ENCODE results near the gene KPNA6. TPM values are rescaled to one million over a fixed set of nuclear protein-coding genes. Genes with fewer than 3 reads are reported as not detected.

Gene KPNA6
- total RNA-seq, 4 donors from 2014 or later = 26.9 to 69.9 (median 38.5) TPM

- no peak overlapping the region for H3K4me3 ChIP-seq
- no peak overlapping the region for H3K27ac ChIP-seq
- no peaks in the 10 kb centered on the region for H3K27me3 ChIP-seq
- peaks cover 0 to 7% of the 10 kb centered on the region in 2 donors for H3K4me1 ChIP-seq
- no peaks in the 10 kb centered on the region for H3K36me3 ChIP-seq
- H3K9me3 ChIP-seq = no peaks in the 10 kb centered on the region
- TF ChIP-seq, protein P1, sequence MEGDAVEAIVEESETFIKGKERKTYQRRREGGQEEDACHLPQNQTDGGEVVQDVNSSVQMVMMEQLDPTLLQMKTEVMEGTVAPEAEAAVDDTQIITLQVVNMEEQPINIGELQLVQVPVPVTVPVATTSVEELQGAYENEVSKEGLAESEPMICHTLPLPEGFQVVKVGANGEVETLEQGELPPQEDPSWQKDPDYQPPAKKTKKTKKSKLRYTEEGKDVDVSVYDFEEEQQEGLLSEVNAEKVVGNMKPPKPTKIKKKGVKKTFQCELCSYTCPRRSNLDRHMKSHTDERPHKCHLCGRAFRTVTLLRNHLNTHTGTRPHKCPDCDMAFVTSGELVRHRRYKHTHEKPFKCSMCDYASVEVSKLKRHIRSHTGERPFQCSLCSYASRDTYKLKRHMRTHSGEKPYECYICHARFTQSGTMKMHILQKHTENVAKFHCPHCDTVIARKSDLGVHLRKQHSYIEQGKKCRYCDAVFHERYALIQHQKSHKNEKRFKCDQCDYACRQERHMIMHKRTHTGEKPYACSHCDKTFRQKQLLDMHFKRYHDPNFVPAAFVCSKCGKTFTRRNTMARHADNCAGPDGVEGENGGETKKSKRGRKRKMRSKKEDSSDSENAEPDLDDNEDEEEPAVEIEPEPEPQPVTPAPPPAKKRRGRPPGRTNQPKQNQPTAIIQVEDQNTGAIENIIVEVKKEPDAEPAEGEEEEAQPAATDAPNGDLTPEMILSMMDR (IDR thresholded peaks at IDR 0.05) = no peak
- TF ChIP-seq POLR2A (IDR thresholded peaks at IDR 0.05) = no peak
- intact Hi-C loops (cut with DNase I; ENCODE audit: low total_unique reads) = no loop called here
- no peak for DNase-seq
Observed at GRCh38 chr1:32195972-32196823, 88.3 kb downstream of the KPNA6 start.

DNA sequence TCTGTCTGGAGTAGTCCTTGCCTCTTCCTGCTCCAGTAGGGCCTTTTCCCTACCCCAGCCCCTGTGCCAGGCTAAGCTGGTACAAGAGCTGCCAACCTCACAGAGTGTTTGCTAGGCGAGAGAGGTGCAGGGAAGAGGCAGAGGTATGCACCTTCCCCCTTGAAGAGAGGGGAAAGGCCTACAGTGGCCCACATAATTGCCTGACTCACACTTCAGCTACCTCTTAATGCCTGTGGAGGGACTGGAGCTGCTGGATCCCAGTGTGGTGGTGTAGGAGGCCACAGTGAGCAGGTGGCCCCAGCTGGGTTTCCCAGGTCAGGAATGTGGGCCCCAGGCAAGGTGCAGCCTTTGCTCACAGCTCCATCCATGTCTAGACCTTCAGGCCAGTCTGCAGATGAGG lies 89.2 kb downstream of the KPNA6 start:
- Histone ChIP-seq H3K9me3 (no peaks in the 10 kb centered on the region), H3K4me3 (no peak overlapping the region), H3K27ac (no peak overlapping the region), H3K27me3 (no peaks in the 10 kb centered on the region), H3K36me3 (no peaks in the 10 kb centered on the region), H3K4me1 (peaks cover 0 to 14% of the 10 kb centered on the region in 2 donors)
- TF ChIP-seq, protein P1 (IDR thresholded peaks at IDR 0.05) = no peak
- TF ChIP-seq POLR2A (IDR thresholded peaks at IDR 0.05) = no peak
- intact Hi-C loops (cut with DNase I; ENCODE audit: low total_unique reads) = no loop called here
- no peak for DNase-seq

DNA sequence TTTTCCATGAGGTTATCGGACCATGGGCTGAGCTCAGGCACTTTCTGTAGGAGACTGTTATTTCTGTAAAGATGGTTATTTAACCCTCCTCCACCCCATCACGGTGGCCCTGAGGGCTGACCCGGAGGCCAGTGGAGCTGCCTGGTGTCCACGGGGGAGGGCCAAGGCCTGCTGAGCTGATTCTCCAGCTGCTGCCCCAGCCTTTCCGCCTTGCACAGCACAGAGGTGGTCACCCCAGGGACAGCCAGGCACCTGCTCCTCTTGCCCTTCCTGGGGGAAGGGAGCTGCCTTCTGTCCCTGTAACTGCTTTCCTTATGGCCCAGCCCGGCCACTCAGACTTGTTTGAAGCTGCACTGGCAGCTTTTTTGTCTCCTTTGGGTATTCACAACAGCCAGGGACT lies 90.0 kb downstream of the KPNA6 start:
- no peak overlapping the region for H3K27ac ChIP-seq
- H3K4me3 ChIP-seq = no peak overlapping the region
- intact Hi-C loops (cut with DNase I; ENCODE audit: low total_unique reads) = no loop called here
- no peak for DNase-seq
- no peaks in the 10 kb centered on the region for H3K9me3 ChIP-seq
- TF ChIP-seq, protein P1 (IDR thresholded peaks at IDR 0.05) = no peak
- TF ChIP-seq POLR2A (IDR thresholded peaks at IDR 0.05) = no peak
- H3K4me1 ChIP-seq = peaks cover 0 to 14% of the 10 kb centered on the region in 2 donors
- no peaks in the 10 kb centered on the region for H3K27me3 ChIP-seq
- no peaks in the 10 kb centered on the region for H3K36me3 ChIP-seq

DNA sequence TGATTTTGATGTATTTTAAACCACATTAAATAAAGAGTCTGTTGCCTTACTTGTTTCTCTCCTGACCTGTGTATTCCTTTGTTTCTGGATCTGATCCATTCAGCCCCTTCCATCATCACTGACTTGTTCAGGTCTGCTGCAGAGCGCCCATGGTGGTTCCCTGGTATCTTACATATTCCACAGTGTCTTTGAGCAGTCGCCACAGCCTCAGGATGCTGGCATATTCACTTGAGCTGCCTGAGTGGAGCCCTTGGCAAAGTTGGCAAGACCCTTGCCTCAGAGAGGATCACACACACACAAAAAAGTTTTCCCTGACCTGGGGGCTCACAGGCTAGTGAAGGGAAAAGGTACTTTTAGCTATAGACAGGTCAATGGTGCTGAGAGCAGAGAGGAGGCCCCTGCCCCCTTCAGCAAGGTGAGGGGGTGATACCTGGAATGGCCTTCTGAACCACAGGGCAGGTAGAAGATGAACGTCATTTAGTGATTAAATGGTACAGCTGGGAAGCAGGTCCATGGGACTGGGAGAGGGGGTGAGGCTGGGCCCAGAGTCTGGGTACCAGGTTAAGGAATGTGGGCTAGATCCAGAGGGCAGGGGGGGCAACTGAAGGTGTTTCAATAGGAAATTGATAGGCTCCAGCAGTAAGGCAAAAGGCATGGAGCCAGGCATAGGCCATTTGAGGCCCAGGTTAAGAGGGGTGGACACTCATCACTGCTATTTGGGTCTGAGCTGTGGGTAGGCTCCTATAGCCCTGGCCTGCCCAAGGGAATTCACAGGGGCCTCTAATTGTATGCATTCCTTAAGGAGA lies 90.6 kb downstream of the KPNA6 start:
- H3K4me1 ChIP-seq = peaks cover 0 to 14% of the 10 kb centered on the region in 2 donors
- H3K36me3 ChIP-seq = no peaks in the 10 kb centered on the region
- H3K27ac ChIP-seq = no peak overlapping the region
- H3K9me3 ChIP-seq = no peaks in the 10 kb centered on the region
- TF ChIP-seq, protein P1 (IDR thresholded peaks at IDR 0.05) = no peak
- no peak for DNase-seq
- H3K4me3 ChIP-seq = no peak overlapping the region
- H3K27me3 ChIP-seq = no peaks in the 10 kb centered on the region
- intact Hi-C loops (cut with DNase I; ENCODE audit: low total_unique reads) = no loop called here

Measured in uterus (tissue), 4 donors.